Measurements from ENCODE around the gene NISCH.

DNA sequence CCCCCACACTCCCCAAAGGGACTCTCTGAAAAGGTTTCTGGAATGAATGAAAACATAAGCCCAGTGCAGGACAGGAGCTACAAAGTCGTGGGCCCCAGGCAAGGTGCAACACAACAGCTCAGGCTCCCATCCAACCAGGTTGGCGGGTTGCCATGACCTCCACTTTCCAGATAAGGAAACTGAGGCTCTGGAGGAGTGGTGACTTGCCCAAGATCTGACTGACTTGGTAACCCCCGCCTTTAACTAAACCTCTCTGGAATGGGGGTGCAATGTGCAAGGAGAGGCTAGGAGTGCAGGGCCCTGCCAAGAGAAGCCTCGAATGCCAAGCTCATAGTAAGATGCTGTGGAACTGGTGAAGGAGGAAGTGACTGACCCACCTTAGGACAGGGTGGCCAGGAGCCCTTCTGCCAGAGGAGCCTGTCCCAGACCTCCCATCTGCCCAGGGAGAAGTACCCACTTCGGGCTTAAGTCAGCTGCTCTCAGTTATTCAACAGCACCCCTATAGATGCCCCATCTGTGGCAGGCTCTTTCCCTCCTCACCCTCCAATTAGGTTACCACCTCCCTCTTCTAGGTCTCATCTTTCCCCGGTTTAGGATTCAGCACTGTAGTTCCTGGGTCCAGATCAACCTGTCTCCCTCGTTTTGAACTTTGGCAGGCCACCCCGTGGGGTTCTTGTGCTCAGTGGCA lies 1.0 kb upstream of the NISCH start:
- TF ChIP-seq, protein P1, sequence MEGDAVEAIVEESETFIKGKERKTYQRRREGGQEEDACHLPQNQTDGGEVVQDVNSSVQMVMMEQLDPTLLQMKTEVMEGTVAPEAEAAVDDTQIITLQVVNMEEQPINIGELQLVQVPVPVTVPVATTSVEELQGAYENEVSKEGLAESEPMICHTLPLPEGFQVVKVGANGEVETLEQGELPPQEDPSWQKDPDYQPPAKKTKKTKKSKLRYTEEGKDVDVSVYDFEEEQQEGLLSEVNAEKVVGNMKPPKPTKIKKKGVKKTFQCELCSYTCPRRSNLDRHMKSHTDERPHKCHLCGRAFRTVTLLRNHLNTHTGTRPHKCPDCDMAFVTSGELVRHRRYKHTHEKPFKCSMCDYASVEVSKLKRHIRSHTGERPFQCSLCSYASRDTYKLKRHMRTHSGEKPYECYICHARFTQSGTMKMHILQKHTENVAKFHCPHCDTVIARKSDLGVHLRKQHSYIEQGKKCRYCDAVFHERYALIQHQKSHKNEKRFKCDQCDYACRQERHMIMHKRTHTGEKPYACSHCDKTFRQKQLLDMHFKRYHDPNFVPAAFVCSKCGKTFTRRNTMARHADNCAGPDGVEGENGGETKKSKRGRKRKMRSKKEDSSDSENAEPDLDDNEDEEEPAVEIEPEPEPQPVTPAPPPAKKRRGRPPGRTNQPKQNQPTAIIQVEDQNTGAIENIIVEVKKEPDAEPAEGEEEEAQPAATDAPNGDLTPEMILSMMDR (IDR thresholded peaks at IDR 0.05; ENCODE audit: poor library complexity) = no peak
- no peak for TF ChIP-seq EZH2 (IDR thresholded peaks at IDR 0.05; ENCODE audit: borderline replicate concordance)
